ENCODE measurements around the gene HDGFL3.

The HDGFL3 gene

GRCh38 chr15:83123529-83123928 is 84.1 kb downstream of the HDGFL3 start:
- DNase-seq = no peak

DNA sequence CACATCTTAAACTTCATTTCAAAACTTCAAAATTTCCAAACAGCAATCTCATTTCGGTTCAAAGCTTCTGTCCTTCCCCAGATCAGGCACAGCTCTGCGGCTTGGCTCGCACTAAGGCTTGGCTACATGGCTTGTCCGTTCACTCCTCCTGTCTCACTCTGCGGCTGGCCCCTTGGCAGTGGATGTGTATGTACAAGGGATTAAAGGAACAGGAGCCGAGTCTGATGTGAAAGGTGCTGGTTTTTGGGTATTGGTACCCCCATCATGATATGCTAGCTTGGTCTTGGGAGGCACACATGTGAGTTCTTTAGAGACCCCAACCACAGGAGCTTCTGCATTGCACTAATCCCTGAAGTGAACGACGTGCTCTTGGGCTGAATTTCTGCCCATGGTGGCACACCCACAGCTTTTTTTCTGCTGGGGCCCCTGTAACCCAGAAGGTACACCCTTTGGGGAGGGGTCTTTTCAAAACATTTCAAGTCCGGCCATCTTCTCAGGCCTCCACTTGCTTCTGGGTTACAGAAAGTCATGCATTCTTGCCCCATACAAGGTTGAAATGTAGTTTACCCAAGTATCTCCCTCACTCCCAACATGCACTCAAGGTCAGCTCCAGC is 87.5 kb downstream of the HDGFL3 start:
- DNase-seq = no peak

GRCh38 chr15:83118968-83119367 is 88.7 kb downstream of the HDGFL3 start:
- DNase-seq = no peak

DNA sequence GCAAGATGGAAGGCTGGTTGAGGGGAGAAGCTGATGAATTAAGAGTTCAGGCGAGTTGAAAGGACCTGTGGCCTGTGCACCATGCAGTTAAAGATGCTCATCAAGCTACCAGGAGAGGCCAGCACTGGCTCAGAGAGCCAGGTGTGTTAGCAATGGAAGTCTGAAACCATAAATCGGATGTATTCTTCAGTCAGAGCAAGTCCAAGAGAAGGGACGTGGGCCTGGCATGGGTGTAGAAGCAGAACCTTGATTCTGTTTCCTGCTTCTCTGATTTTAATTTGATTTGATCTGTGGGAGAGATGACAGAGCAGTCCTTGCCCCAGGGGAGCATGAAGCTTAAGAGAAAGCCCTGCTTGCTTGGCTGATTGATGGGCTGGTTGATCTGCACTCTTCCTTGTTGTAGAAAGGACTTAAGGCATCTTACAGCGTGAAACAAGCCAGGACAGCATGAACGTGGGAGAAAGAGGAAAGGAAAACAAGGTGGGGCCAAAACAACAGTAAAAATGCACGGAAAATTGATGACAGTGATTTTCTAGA is 89.3 kb downstream of the HDGFL3 start:
- no peak for DNase-seq

DNA sequence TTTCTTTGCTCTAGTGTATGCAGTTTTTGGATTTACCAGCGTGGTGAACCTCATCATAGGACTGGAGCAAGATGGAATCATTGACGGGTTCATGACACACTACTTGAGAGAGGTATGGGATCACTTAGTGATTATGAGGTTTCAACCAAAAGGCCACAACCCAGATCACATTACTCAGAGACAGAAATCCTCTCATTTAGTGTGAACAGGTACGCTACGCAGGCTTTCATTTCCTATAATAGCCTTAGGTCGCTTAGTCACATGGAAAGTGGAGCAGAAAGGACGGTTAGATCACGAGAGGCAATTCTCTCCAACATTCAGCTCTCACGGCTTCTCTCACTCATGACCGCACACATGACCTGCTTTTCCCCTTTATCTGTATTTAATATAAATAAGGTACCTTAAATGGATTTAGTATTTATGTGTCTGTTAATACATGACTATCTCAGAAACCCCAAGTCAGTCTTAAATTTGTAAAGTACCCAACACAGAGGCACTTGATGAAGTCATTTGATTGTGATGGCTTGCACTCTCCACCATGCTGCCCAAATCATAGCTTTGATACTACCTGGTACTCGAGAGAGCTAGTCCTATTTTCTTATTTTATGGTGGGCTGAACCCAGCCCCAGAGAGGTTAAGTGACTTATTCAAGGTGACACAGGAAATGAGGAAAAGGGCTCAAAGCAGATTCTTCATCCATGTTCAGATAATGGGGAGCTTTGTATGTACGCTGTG is 91.6 kb downstream of the HDGFL3 start:
- DNase-seq = no peak

- no peak for DNase-seq
Observed at GRCh38 chr15:83115410-83115809, 92.2 kb downstream of the HDGFL3 start.

DNA sequence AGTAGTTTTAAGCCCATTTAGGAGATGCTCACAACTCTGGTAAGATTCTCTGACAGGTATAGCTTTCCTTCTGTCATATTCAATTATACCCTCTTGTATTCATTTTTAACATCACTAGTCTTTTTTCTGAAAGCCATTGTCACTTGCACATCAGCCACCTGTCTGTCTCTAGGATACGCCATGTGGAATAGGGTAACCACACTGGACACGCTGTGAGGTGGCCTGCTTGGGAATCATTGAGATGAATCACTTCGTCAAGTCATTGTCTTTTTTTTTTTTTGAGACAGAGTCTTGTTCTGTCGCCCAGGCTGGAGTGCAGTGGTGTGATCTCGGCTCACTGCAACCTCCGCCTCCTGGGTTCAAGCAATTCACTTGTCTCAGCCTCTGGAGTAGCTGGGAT is 92.8 kb downstream of the HDGFL3 start:
- DNase-seq = no peak

DNA sequence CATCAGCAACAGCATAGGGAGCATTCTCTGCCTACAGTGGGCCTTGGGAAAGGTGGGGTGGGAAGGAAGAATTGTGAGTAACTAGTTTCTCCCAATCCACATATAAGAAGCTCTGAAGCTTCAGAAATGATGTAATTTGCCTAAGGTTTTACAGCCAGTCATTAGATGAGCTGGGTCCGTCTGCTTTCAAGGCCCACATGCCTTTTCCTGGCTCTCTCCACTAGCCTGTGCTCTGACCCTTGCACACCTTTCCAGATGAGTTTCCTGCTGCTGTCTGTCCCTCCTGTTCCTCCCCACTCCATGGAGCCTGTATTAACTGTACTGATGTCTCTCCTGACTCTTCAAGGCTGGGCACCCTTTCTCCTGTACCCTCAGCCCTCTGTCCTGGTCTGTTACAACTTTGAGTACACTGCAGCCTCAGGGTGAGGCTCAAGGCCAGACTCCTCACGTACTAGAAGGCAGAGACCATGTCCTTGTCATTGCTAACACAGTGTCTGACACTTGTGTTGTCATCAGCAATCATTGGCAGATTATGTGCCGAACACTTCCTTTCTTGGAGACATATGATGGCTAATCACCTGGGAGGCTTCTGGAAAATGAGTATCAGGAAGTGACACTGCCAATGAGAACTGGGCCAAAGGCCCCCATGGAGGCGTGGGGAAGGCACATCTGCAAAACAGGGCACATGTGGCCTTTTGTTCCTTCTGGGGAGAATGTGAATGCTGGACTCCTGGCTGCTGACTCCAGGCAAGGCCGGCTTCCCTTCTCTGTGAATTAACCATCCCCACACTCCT is 93.5 kb downstream of the HDGFL3 start:
- DNase-seq = no peak

GRCh38 chr15:83112956-83113299 is 94.7 kb downstream of the HDGFL3 start:
- DNase-seq = no peak

GRCh38 chr15:83112233-83112955 is 95.2 kb downstream of the HDGFL3 start:
- no peak for DNase-seq

DNA sequence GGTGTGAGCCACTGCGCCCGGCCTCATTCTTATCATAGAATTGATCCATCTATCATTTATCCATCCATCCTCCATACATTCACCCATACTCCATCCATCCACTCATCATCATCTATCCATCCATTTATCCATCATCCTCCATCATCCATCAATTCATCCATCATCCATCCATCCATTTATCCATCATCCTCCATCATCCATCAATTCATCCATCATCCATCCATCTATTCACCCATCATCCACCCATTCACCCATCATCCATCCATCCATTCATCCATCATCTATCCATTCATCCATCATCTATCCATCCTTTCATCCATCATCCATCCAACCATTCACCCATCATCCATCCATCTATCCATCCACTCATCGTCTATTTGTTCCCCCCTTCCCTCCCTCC is 96.5 kb downstream of the HDGFL3 start:
- no peak for DNase-seq

- DNase-seq = no peak
Observed at GRCh38 chr15:83110381-83110780, 97.2 kb downstream of the HDGFL3 start.

DNA sequence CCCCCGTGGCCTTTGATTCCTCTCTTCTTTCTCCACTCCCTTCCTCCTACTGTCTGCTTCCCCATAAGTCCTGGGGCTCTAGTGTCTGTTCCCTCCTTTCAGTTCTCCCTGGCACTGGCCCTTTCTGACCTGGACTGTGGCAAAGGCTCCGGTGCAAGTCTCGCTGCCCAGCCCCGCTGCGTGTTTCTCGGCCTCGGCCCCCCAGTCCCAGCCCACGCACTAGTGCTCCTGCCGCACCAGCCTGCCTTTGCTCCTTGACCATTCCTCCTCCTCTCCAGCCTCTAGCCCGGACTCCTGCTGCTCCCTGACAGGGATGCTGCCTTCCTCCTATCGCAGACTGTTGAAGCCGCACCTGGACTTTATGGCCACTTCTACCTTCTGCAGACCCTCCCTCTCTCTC is 98.1 kb downstream of the HDGFL3 start:
- DNase-seq = no peak

- DNase-seq = no peak
Observed at GRCh38 chr15:83108266-83109219, 99.1 kb downstream of the HDGFL3 start.

- no peak for DNase-seq
Observed at GRCh38 chr15:83107841-83108181, 99.8 kb downstream of the HDGFL3 start.

DNA sequence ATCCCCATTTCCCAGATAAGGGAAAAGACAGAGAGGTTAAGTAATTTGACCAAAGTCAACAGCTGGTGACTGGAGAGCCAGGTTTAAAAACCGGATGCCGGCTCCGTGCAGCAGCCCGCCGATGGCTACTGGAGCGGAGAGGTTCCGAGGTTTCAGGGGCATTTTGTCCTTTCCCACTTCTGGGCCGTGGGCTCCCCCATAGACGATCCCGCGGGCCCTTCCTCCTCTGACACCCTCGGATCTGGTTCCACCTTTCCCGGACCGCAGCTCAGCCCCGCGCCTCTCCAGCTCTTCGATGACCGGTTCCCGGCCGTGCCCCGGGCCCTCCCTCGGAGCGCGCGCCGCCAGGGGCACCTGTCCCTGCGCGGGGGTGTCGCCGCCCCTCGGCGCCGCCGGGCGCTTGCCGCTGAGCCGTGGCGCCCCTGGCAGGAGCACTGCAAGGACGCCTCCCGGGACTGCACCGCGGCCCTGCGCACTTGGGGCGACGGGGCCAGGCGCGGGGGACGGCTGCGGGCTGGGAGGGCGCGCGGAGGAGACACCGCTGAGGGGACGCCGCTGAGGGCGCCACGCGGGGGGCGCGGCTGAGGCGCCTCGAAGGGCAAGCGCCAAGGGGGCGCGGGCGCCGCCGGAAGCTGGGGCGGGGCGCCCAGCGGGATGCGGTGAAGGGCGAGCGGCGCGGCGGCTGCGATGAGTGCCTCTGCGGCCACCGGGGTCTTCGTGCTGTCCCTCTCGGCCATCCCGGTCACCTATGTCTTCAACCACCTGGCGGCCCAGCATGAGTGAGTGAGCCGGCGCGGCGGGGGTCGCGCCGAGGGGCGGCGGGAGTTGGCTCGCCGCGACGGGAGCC is 100.4 kb downstream of the HDGFL3 start, which contains the start of gene TM6SF1:
TM6SF1 (plus strand) TSS at position 652 of the 847 bp plus-strand sequence; CDS start at position 688, 36 bp downstream.
- no peak for DNase-seq

DNA sequence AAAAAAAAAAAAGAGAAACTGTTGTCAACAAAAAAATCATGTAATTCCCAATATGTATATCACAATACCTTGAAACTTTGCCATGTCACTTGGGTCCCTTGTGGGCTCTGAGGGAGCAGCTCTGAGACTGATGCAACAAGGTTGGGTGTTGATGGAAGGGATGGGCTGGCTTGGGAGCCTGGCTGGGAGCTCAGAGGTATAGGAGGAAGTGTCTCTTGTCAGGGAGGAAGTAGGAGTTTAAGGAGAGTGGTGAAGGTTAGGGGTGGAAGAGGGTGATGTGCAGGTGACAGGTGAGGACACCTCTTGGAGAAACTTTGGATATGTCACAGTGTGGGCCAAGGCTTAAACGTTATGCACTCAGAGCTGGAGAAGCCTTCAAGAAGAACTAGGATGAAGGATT is 102.2 kb downstream of the HDGFL3 start:
- no peak for DNase-seq

DNA sequence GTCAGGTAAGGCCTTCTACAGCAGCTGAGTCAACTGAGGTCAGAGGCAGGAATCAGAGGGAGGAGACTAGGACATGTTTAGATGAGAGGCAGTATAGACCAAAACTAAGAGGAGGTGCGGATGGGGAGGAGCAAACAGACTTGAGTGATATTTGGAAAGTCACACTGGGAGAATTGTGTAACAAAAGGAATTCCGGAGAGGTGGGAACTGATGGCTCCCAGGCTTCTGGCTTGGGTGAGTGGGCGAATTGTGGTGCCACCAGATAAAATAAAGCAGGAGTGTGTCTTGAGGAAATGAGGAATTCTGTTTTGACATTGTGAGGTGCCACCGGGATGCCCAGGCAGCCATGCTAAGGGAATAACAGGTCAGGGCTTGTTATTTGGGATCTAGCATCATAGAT is 103.5 kb downstream of the HDGFL3 start:
- no peak for DNase-seq

DNA sequence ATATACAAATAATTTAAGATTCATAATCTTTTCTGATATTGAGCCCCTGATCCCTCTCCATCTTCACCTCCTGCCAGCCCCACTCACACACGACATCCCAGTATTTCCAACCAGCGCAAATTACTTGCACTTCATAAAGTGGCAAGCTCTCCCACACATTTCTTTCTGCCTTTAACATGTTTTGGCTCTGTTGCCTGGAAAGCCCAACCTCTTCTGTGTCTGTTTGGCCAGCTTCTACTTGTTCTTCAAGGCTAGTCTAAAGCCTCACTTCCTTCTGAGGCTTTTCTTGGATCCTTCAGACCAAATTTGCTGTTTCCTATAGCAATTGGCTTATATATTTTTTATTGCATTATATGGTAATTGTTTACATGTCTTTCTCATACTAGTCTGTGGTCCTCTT is 105.3 kb downstream of the HDGFL3 start:
- no peak for DNase-seq

DNA sequence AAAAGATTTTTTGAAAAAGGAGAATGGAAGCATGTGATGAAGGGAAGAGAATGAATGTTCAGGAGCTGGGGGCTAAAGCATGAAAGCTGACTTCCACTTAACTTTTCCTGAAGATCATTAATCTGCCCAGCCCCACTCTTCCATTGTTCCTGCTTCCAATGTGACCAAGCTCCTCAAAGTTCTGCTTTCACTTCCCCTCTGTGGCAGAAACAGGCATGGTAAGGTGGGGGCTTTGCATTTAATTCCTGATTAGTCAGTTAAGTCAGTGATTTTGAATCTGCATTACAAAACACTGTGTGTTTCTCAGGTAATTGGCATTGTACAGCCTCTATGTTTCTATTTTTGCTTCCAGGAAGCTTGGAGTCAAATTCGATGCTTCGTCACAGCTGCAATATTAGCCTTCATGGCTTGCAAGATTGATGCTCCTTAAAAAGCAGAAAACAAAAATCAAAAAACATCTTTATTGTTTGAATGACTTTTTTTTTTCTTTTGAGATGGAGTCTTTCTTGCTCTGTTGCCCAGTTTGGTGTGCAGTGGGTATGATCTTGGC is 107.5 kb downstream of the HDGFL3 start:
- DNase-seq = no peak

- DNase-seq = no peak
Observed at GRCh38 chr15:83099290-83099689, 108.3 kb downstream of the HDGFL3 start.

Measured in NCI-H446 (cell line).